Epithelial cell of esophagus (primary cell): ENCODE results near the gene EFCAB6.

Experiments used
- DNase-seq: peaks from one replicate; pipeline ENCODE4 v3.0.0; 2010; ENCODE audit warnings: low read depth
- H3K4me3 ChIP-seq: 2 replicates; pipeline ENCODE4 v1.5.1; 2011; ENCODE audit warnings: mild to moderate bottlenecking, low read length, control low read depth
- TF ChIP-seq, protein P1 (sequence below): IDR thresholded peaks from 2 replicates; pipeline ENCODE4 v1.5.1; 2011; ENCODE audit warnings: low read depth, mild to moderate bottlenecking, low read length, control low read depth, inconsistent platforms; ENCODE audit not compliant: insufficient read depth; ENCODE audit errors: missing control alignments

Gene EFCAB6

DNA sequence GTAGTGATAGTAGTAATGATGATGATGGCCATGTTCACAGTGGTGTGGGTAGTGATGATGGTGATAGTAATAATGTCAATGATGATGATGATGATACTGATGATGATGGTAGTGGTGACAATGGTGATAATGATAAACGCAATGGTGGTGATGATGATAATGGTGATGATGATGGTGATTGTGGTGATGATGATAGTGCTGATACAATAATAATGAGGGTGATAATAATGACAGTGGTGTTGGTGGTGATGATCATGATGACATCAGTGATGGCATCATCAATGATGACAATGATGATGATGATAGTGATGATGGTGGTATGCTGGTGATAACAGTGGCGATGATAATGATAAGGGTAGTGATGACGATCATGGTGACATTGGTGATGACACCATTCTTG, 308.0 kb downstream of the EFCAB6 start:
- DNase-seq: no peak
- no peak overlapping the region for H3K4me3 ChIP-seq
- TF ChIP-seq, protein P1, sequence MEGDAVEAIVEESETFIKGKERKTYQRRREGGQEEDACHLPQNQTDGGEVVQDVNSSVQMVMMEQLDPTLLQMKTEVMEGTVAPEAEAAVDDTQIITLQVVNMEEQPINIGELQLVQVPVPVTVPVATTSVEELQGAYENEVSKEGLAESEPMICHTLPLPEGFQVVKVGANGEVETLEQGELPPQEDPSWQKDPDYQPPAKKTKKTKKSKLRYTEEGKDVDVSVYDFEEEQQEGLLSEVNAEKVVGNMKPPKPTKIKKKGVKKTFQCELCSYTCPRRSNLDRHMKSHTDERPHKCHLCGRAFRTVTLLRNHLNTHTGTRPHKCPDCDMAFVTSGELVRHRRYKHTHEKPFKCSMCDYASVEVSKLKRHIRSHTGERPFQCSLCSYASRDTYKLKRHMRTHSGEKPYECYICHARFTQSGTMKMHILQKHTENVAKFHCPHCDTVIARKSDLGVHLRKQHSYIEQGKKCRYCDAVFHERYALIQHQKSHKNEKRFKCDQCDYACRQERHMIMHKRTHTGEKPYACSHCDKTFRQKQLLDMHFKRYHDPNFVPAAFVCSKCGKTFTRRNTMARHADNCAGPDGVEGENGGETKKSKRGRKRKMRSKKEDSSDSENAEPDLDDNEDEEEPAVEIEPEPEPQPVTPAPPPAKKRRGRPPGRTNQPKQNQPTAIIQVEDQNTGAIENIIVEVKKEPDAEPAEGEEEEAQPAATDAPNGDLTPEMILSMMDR: no peak

DNA sequence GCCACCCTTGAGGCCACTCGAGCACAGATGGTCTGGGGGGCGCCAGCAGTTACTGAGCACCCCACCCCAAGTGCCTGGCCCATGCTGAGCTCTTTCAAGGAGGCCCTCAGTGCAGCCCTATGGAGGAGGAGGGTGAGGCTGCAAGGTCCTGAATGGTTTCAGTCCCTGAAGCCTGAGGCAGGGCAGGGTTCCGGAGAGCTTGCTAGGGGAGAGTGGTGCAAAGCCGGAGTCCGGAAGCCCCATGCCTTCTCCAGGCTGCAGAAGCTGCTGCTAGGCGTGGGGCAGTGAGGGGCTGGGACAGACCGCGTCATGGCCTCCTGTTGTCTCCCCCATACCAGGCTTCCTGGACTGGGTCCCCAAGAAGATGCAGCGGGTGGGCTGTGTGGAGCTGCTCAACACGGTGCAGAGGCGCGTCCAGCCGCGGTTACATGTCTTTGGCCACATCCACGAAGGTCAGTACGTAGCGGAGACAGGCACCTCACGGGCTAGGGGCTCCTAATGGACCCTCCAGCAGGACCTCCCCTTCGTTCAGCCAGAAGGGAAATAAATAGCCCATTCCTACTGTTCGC, 309.7 kb downstream of the EFCAB6 start:
- TF ChIP-seq, protein P1: no peak
- H3K4me3 ChIP-seq: no peak overlapping the region
- no peak for DNase-seq

DNA sequence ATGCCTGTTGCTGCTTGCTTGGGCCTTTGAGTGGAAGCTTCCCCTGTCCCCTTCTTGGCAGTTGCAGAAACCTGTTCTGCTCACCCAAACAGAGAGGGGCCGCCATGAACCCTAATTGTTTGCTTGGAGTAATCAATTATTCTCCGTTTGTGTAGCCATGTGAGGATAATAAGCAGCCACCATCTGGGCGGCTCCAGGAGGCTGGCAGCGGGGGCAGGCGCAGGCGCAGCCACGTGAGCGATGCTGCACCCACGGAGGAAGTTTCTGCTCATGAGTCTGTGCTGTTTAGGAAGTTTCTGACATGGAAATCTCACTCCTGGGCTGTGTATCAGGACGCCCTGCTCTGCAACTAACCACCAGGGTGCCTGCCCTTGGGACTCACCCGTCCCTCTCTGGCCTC, 310.2 kb downstream of the EFCAB6 start:
- TF ChIP-seq, protein P1: no peak
- no peak for DNase-seq
- H3K4me3 ChIP-seq: no peak overlapping the region

DNA sequence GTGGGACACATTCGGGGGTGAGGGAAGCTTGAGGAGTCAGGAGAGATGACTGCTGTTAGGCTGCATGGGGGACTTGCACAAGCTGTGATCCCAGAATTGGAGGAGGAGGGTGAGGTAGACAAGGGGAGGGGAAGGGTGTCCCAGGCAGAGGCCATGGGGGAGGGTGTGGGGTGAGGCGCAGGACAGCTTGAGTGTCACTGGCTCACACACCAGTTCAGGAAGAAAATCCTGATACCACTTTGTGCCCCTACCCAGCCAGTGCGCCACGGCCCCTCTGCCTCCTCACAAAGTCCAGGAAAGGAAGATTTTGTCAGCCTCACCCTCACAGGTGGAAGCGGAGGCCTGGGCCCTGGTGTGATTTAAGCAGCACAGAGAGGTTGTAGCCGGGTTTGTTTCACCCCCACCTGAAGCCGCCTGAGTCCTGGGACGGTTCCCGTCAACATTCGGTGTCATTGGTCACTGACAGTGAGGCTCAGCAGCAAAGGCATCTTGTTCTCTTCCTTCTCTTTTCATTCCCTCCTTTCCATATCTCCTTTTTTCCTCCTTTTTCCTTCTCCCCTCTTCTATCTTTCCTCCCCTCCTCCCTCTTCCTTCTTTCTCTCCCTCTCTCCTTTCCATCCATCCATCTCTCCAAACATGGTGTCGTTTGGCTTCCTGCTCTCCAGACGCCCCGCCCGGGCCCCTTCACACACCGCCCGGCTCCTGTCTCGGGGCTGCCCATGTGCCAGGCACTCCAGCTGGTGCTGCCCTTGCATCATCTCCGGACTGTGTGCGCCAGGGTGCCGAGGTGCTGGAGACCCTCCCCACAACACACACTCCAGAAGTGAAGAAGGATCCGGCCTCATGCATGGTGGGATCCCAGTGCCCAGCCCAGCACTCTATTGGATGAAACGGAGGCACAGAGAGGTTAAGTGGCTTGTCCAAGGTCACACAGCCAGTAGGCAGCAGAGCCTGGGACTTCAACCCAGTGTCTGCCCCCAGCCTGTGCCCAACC, 311.0 kb downstream of the EFCAB6 start:
- no peak for DNase-seq
- TF ChIP-seq, protein P1: no peak

DNA sequence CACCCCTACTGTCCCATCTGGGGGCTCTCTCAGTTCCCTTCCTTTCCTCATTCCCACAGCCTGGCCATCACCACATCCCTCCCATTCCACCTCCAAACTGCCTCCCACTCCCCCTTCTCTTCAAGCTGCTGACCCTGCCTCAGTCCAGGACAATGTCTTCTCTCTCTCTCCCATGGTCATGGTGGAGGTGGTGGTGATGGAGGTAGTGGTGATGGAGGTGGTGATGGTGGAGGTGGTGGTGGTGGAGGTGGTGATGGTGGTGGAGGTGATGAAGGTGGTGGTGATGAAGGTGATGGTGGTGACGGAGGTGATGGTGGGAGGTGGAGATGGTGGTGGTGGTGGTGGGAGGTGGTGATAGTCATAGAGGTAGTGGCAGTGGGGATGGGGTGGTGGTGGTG, 313.2 kb downstream of the EFCAB6 start:
- no peak overlapping the region for H3K4me3 ChIP-seq
- DNase-seq: no peak
- TF ChIP-seq, protein P1: no peak

More for the DNA sequence above, 311.0 kb downstream of the EFCAB6 start:
- H3K4me3 ChIP-seq: no peak overlapping the region

DNA sequence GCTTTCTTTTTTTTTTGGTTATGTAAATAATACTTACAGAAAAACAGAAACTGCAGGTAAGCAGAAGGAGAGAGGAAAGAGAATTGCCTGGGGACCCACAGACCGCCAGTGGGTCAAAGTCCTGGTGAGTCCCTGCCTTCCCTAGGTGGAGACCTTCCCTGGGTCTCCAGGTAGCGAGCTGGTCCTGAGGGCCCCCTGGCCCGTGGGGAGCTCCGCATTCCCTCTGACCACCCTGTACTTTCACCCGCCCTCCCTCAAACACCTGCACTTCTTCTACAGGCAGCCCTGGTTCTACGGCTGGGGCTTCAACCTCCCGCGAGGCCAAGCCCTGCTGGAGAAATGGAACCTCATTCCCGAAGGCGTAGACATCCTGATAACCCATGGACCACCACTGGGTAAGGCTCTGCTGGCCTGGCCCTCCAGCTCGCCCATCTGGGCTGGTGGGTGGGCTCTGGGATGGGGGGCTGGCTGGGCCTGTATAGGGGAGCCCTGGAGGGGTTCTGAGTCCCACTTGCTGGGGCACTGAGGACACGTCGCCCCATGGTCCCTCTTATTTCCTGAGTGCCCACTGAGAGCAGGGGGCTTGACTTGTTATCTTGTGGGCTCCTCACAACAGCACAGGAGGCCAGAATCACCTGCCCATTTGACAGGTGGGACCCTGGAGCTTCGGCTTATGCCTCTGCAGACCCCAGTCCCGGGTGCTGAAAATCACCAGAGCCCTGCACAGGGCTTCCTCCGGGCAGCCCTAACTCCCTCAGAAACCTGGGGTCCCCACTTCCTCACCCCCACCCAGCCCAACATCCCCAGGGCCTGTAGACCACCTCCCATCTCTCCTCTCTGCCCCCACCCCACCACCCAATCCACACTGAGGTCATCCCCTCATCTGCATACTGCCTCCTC, 313.9 kb downstream of the EFCAB6 start:
- DNase-seq: no peak
- H3K4me3 ChIP-seq: no peak overlapping the region
- TF ChIP-seq, protein P1: no peak
